HEK293 (cell line): ENCODE data around the gene TIGAR.

Experiments used
- CTCF ChIA-PET: fragments of 350-600 bp; formaldehyde crosslinking; extraction: SDS; loops from one replicate; lab custom pipeline; 2021; ENCODE audit warnings: antibody characterized with exemption; lab: Yijun Ruan, JAX
- POLR2A ChIA-PET: fragments of 300-600 bp; formaldehyde crosslinking; extraction: SDS; loops from one replicate; lab custom pipeline; 2020; ENCODE audit warnings: antibody characterized with exemption, inconsistent platforms; lab: Yijun Ruan, JAX
- H3K27ac ChIP-seq: fragments of 200-500 bp; sonication (Bioruptor generic); 2 replicates; pipeline ENCODE4 v1.5.1; 2014; ENCODE audit warnings: low read depth, low read length, control low read depth, inconsistent platforms; ENCODE audit errors: extremely low read depth
- H3K36me3 ChIP-seq, 2 experiments: fragments of 200-500 bp in 1 of 2; sonication (Bioruptor generic) in 1 of 2; 1 replicate in 1 of 2; 2 replicates in 1 of 2; pipeline ENCODE4 v1.5.1; 2014 to 2017; ENCODE audit warnings: inconsistent platforms in 2 of 2, low read length in 2 of 2; ENCODE audit not compliant: control insufficient read depth in 2 of 2, insufficient read depth in 1 of 2
- H3K4me1 ChIP-seq: fragments of 200-500 bp; sonication (Bioruptor generic); 2 replicates; pipeline ENCODE4 v1.5.1; 2014; ENCODE audit warnings: mild to moderate bottlenecking, low read length, inconsistent platforms; ENCODE audit not compliant: control insufficient read depth, insufficient read depth
- H3K4me3 ChIP-seq: 2 replicates; pipeline ENCODE4 v1.5.1; 2011; ENCODE audit warnings: low read depth, mild to moderate bottlenecking, control low read depth, low read length, moderate library complexity
- H3K9me3 ChIP-seq: fragments of 200-500 bp; sonication (Bioruptor generic); 2 replicates; pipeline ENCODE4 v1.5.1; 2014; ENCODE audit warnings: low read depth, low read length, inconsistent platforms; ENCODE audit not compliant: control insufficient read depth, insufficient read depth
- KLF1 ChIP-seq: fragments of 450-650 bp; formaldehyde crosslinking; IDR thresholded peaks from 2 replicates; pipeline ENCODE4 v1.5.1; 2016; ENCODE audit warnings: missing biosample characterization, missing genetic modification characterization
- SALL2 ChIP-seq: fragments of 450-650 bp; formaldehyde crosslinking; IDR thresholded peaks from 2 replicates; pipeline ENCODE4 v1.5.0; 2017; ENCODE audit warnings: missing biosample characterization, mild to moderate bottlenecking, missing genetic modification characterization, borderline replicate concordance
- ZBTB17 ChIP-seq: fragments of 450-650 bp; formaldehyde crosslinking; IDR thresholded peaks from 2 replicates; pipeline ENCODE4 v1.5.1; 2016; ENCODE audit warnings: missing biosample characterization, missing genetic modification characterization
- ZFP3 ChIP-seq: fragments of 450-650 bp; formaldehyde crosslinking; IDR thresholded peaks from 2 replicates; pipeline ENCODE4 v1.5.1; 2016; ENCODE audit warnings: low read depth, missing biosample characterization, missing genetic modification characterization
- ZFP41 ChIP-seq: fragments of 450-650 bp; formaldehyde crosslinking; IDR thresholded peaks from 2 replicates; pipeline ENCODE4 v1.5.1; 2016; ENCODE audit warnings: missing biosample characterization, missing genetic modification characterization, borderline replicate concordance
- ZNF10 ChIP-seq: fragments of 450-650 bp; formaldehyde crosslinking; IDR thresholded peaks from 2 replicates; pipeline ENCODE4 v1.5.1; 2017; ENCODE audit warnings: missing biosample characterization, missing genetic modification characterization
- ZNF138 ChIP-seq: fragments of 450-650 bp; formaldehyde crosslinking; IDR thresholded peaks from 2 replicates; pipeline ENCODE4 v1.5.1; 2016; ENCODE audit warnings: missing biosample characterization, missing genetic modification characterization, borderline replicate concordance
- ZNF433 ChIP-seq: fragments of 450-650 bp; formaldehyde crosslinking; IDR thresholded peaks from 2 replicates; pipeline ENCODE4 v1.5.1; 2016; ENCODE audit warnings: missing biosample characterization, missing genetic modification characterization, low read depth
- ZNF510 ChIP-seq: fragments of 450-650 bp; formaldehyde crosslinking; IDR thresholded peaks from 2 replicates; pipeline ENCODE4 v1.5.1; 2018; ENCODE audit warnings: mild to moderate bottlenecking, missing genetic modification characterization, missing biosample characterization; ENCODE audit not compliant: insufficient replicate concordance
- ZNF514 ChIP-seq: fragments of 450-650 bp; formaldehyde crosslinking; IDR thresholded peaks from 2 replicates; pipeline ENCODE4 v1.5.1; 2016; ENCODE audit warnings: missing biosample characterization, missing genetic modification characterization
- ZNF548 ChIP-seq: fragments of 450-650 bp; formaldehyde crosslinking; IDR thresholded peaks from 2 replicates; pipeline ENCODE4 v1.5.1; 2016; ENCODE audit warnings: missing biosample characterization, missing genetic modification characterization
- ZNF785 ChIP-seq: fragments of 450-650 bp; formaldehyde crosslinking; IDR thresholded peaks from 2 replicates; pipeline ENCODE4 v1.5.1; 2016; ENCODE audit warnings: missing biosample characterization, missing genetic modification characterization
- ZNF791 ChIP-seq: fragments of 450-650 bp; formaldehyde crosslinking; IDR thresholded peaks from 2 replicates; pipeline ENCODE4 v1.5.1; 2016; ENCODE audit warnings: missing biosample characterization, missing genetic modification characterization
- ZSCAN23 ChIP-seq: fragments of 450-650 bp; formaldehyde crosslinking; IDR thresholded peaks from 2 replicates; pipeline ENCODE4 v1.5.1; 2016; ENCODE audit warnings: missing biosample characterization, missing genetic modification characterization
- TF ChIP-seq, protein P1 (sequence below): fragments of 450-650 bp; formaldehyde crosslinking; IDR thresholded peaks from 2 replicates; pipeline ENCODE4 v1.5.1; 2016; ENCODE audit warnings: missing biosample characterization, missing genetic modification characterization
- TF ChIP-seq, protein P2 (sequence below): fragments of 450-650 bp; formaldehyde crosslinking; IDR thresholded peaks from 2 replicates; pipeline ENCODE4 v1.5.1; 2016; ENCODE audit warnings: missing biosample characterization, missing genetic modification characterization
- TF ChIP-seq, protein P3 (sequence below): fragments of 450-650 bp; formaldehyde crosslinking; conservative IDR thresholded peaks from 2 replicates; pipeline ENCODE4 v1.5.1; 2016; ENCODE audit warnings: low read depth, missing biosample characterization, missing genetic modification characterization
- TF ChIP-seq, protein P4 (sequence below): fragments of 450-650 bp; formaldehyde crosslinking; IDR thresholded peaks from 2 replicates; pipeline ENCODE4 v1.5.0; 2017; ENCODE audit warnings: missing biosample characterization, missing genetic modification characterization, borderline replicate concordance
- TF ChIP-seq, protein P5 (sequence below): fragments of 450-650 bp; IDR thresholded peaks from 2 replicates; pipeline ENCODE4 v1.5.1; 2018; ENCODE audit warnings: missing biosample characterization, mild to moderate bottlenecking, missing genetic modification characterization

The TIGAR gene

DNA sequence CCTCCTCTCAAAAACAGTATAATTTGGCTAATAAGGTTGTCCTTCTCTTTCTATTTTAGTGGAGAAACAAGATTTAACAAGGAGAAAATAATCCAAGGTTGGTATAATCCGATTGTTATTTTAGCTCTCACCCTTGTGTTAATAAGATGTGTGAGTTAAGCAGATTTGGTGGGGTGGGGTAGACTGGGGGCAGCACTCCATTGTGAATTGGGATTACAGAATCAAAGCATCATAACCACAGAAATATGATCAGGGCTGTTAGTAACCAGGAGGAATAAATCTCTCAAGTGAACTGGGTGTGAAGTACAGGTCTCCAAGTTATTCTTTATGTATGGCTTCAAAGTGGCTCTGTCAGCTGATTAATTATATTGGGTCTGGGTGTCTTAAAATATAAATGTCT, 10.2 kb downstream of the TIGAR start:
- TF ChIP-seq KLF1 (peak; percentile 15; the same call in 1 of the 2 replicates), ZNF10 (tag by site-specific recombination) (no peak), ZNF791 (tag by site-specific recombination) (no peak)
- TF ChIP-seq, all 188 proteins: peak for 1
- H3K27ac ChIP-seq, result no peak overlapping the region
- CTCF ChIA-PET, result no interaction called here
- H3K4me1 ChIP-seq, result peaks cover 8% of the 10 kb centered on the region
- H3K4me3 ChIP-seq, result no peak overlapping the region
- peaks cover 29 to 49% of the 10 kb centered on the region in 2 experiments for H3K36me3 ChIP-seq
- H3K9me3 ChIP-seq, result no peaks in the 10 kb centered on the region; the same call in 1 of the 2 replicates
- POLR2A ChIA-PET, result no interaction called here

DNA sequence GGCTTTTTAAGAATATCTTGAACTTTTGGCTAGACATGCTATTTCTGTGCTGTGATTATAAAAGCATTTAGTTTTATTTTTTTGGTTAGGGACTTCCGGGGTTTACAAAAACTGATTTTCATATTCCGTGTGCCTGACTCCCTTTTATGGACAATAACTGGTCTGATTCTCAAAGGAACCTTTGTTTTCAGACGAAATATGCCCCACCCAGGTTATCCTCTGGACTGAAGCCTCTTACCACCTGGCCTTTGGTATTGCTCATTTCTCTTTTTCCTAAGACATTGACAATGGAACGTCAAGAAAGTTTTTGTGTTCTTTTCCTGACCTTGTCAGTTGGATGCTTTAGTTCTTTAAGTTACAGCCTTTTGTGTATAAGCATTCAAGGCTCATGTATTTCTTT, 10.8 kb downstream of the TIGAR start:
- Histone ChIP-seq H3K27ac (no peak overlapping the region), H3K4me3 (no peak overlapping the region), H3K36me3 (peaks cover 35 to 55% of the 10 kb centered on the region in 2 experiments), H3K9me3 (no peaks in the 10 kb centered on the region; the same call in 1 of the 2 replicates), H3K4me1 (peaks cover 8% of the 10 kb centered on the region)
- CTCF ChIA-PET, result no interaction called here
- TF ChIP-seq, protein P1, sequence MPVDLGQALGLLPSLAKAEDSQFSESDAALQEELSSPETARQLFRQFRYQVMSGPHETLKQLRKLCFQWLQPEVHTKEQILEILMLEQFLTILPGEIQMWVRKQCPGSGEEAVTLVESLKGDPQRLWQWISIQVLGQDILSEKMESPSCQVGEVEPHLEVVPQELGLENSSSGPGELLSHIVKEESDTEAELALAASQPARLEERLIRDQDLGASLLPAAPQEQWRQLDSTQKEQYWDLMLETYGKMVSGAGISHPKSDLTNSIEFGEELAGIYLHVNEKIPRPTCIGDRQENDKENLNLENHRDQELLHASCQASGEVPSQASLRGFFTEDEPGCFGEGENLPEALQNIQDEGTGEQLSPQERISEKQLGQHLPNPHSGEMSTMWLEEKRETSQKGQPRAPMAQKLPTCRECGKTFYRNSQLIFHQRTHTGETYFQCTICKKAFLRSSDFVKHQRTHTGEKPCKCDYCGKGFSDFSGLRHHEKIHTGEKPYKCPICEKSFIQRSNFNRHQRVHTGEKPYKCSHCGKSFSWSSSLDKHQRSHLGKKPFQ (tag by site-specific recombination), result no peak
- TF ChIP-seq, protein P2, sequence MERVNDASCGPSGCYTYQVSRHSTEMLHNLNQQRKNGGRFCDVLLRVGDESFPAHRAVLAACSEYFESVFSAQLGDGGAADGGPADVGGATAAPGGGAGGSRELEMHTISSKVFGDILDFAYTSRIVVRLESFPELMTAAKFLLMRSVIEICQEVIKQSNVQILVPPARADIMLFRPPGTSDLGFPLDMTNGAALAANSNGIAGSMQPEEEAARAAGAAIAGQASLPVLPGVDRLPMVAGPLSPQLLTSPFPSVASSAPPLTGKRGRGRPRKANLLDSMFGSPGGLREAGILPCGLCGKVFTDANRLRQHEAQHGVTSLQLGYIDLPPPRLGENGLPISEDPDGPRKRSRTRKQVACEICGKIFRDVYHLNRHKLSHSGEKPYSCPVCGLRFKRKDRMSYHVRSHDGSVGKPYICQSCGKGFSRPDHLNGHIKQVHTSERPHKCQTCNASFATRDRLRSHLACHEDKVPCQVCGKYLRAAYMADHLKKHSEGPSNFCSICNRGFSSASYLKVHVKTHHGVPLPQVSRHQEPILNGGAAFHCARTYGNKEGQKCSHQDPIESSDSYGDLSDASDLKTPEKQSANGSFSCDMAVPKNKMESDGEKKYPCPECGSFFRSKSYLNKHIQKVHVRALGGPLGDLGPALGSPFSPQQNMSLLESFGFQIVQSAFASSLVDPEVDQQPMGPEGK, result no peak
- no peak for TF ChIP-seq ZNF433 (tag by site-specific recombination)
- no peak for TF ChIP-seq ZFP3
- TF ChIP-seq ZNF548 (tag by site-specific recombination), result no peak
- no peak for TF ChIP-seq ZNF514 (tag by site-specific recombination)
- no peak for TF ChIP-seq KLF1
- POLR2A ChIA-PET, result no interaction called here

DNA sequence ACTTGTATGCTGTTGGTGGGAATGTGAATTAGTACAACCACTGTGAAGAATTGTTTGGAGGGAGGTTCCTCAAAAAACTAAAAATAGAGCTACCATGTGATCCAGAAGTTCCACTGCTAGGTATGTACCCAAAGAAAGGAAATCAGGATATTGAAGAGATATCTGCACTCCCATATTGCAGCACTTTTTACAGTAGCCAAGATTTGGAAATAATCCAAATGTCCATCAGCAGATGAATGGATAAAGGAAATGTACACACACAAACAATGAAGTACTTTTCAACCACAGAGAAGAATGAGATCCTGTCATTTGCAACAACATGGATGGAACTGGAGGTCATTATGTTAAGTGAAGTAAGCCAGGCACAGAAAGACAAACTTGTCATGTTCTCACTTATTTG, 25.9 kb downstream of the TIGAR start:
- Histone ChIP-seq H3K4me1 (no peaks in the 10 kb centered on the region), H3K36me3 (peaks cover 4 to 22% of the 10 kb centered on the region in 2 experiments), H3K27ac (no peak overlapping the region), H3K4me3 (no peak overlapping the region), H3K9me3 (no peaks in the 10 kb centered on the region)
- POLR2A ChIA-PET, result no interaction called here
- CTCF ChIA-PET, result no interaction called here
- TF ChIP-seq ZBTB17 (tag by site-specific recombination) (no peak), SALL2 (tag by site-specific recombination) (no peak), ZFP41 (tag by site-specific recombination) (no peak), ZNF510 (no peak), ZNF138 (tag by site-specific recombination) (no peak), ZNF785 (no peak), ZSCAN23 (tag by site-specific recombination) (no peak)
- TF ChIP-seq, protein P3, sequence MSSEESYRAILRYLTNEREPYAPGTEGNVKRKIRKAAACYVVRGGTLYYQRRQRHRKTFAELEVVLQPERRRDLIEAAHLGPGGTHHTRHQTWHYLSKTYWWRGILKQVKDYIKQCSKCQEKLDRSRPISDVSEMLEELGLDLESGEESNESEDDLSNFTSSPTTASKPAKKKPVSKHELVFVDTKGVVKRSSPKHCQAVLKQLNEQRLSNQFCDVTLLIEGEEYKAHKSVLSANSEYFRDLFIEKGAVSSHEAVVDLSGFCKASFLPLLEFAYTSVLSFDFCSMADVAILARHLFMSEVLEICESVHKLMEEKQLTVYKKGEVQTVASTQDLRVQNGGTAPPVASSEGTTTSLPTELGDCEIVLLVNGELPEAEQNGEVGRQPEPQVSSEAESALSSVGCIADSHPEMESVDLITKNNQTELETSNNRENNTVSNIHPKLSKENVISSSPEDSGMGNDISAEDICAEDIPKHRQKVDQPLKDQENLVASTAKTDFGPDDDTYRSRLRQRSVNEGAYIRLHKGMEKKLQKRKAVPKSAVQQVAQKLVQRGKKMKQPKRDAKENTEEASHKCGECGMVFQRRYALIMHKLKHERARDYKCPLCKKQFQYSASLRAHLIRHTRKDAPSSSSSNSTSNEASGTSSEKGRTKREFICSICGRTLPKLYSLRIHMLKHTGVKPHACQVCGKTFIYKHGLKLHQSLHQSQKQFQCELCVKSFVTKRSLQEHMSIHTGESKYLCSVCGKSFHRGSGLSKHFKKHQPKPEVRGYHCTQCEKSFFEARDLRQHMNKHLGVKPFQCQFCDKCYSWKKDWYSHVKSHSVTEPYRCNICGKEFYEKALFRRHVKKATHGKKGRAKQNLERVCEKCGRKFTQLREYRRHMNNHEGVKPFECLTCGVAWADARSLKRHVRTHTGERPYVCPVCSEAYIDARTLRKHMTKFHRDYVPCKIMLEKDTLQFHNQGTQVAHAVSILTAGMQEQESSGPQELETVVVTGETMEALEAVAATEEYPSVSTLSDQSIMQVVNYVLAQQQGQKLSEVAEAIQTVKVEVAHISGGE (tag by site-specific recombination), result no peak
- TF ChIP-seq, protein P4, sequence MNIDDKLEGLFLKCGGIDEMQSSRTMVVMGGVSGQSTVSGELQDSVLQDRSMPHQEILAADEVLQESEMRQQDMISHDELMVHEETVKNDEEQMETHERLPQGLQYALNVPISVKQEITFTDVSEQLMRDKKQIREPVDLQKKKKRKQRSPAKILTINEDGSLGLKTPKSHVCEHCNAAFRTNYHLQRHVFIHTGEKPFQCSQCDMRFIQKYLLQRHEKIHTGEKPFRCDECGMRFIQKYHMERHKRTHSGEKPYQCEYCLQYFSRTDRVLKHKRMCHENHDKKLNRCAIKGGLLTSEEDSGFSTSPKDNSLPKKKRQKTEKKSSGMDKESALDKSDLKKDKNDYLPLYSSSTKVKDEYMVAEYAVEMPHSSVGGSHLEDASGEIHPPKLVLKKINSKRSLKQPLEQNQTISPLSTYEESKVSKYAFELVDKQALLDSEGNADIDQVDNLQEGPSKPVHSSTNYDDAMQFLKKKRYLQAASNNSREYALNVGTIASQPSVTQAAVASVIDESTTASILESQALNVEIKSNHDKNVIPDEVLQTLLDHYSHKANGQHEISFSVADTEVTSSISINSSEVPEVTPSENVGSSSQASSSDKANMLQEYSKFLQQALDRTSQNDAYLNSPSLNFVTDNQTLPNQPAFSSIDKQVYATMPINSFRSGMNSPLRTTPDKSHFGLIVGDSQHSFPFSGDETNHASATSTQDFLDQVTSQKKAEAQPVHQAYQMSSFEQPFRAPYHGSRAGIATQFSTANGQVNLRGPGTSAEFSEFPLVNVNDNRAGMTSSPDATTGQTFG, result no peak
- TF ChIP-seq, protein P5, sequence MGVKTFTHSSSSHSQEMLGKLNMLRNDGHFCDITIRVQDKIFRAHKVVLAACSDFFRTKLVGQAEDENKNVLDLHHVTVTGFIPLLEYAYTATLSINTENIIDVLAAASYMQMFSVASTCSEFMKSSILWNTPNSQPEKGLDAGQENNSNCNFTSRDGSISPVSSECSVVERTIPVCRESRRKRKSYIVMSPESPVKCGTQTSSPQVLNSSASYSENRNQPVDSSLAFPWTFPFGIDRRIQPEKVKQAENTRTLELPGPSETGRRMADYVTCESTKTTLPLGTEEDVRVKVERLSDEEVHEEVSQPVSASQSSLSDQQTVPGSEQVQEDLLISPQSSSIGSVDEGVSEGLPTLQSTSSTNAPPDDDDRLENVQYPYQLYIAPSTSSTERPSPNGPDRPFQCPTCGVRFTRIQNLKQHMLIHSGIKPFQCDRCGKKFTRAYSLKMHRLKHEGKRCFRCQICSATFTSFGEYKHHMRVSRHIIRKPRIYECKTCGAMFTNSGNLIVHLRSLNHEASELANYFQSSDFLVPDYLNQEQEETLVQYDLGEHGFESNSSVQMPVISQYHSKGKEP (tag by site-specific recombination), result no peak
